Bone marrow (tissue), 2 donors: ENCODE results near the gene RPGR.

Experiments used
- DNase-seq, 2 donors: peaks; one replicate each; lab custom pipeline; 2025; lab: John Stamatoyannopoulos, UW

Gene RPGR

GRCh38 chrX:38327007-38327774 is at the start of gene RPGR:
TSS of gene RPGR (minus strand) at chrX:38327509. CDS start at chrX:38327367, 142 bp downstream.
- DNase-seq = peak; percentile 68 to 81

DNA sequence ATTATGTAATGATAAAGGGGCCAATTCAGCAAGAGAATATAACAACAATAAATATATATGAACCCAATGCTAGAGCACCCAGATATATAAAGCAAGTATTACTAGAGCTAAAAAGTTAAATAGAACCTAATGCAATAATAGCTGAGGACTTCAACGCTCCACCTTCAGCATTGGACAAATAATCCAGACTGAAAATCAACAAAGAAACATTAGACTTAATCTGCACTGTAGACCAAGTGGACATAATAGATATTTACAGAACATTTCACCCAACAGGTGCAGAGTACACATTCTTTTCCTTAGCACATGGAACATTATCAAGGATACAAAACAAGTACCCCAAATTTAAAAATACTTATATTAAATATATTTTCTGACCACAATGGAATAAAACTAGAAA is 49.4 kb upstream of the RPGR start:
- no peak for DNase-seq

GRCh38 chrX:38375891-38376290 is 48.6 kb upstream of the RPGR start:
- DNase-seq = peak in 1 of 2 donors; percentile 2

GRCh38 chrX:38374431-38374830 is 47.1 kb upstream of the RPGR start:
- DNase-seq = no peak

GRCh38 chrX:38371641-38372040 is 44.3 kb upstream of the RPGR start:
- DNase-seq = no peak

DNA sequence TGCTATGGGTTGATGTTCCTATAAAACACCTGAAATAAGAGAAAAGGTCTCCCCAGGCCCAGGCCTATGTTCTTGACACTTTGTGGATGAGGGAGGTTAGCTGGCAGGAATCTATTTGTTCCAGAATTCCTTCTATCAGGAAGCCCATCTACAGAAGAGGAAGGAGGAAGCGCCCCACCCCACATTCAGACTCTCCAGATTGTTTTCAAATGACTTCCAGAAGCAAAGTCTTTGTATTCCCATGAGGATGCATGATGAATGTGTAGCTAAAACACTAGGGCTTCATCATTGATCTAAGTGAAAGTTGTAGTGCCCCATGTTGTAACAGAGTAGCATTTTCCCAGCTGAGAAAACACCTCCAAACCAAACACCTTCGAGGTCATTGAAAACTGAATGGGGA is 41.5 kb upstream of the RPGR start:
- DNase-seq = no peak

DNA sequence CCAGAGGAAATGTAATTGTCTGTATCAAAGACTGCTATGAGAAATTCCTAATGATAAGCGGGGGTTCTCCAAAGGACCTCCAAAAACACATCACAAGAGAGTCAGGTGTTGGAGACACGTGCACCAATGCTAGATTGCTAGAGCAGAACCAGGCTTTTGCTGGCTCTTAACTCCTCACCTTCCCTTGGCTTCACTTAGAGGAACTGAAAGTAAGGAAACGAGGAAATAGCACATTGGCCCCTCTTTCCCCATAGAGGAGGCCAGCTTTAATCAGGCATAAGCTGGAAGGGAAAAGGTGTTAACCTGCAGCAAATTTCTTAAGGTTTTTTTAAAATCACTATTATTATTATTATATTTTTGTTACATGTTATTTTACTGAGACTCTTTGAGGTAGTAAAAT is 38.6 kb upstream of the RPGR start:
- DNase-seq = no peak

DNA sequence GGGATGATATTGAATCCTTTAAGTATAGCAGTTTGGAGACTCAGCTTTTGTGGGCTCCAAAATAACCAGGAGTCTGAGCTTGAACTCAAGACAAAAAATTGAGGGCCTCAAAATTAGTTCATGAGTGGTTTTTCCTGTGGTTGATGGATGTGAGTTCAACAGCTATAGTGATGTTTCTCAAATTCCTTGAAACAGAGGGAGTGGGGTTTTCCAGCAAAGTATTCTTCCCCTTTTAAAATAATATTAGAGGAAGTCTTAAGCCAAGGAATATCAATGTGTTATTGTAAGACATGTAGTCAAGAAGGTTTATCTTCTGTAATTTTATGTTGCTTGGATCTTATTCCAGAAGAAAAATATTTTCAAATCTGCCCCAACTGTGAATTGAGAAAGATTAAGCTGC is 35.7 kb upstream of the RPGR start:
- no peak for DNase-seq

DNA sequence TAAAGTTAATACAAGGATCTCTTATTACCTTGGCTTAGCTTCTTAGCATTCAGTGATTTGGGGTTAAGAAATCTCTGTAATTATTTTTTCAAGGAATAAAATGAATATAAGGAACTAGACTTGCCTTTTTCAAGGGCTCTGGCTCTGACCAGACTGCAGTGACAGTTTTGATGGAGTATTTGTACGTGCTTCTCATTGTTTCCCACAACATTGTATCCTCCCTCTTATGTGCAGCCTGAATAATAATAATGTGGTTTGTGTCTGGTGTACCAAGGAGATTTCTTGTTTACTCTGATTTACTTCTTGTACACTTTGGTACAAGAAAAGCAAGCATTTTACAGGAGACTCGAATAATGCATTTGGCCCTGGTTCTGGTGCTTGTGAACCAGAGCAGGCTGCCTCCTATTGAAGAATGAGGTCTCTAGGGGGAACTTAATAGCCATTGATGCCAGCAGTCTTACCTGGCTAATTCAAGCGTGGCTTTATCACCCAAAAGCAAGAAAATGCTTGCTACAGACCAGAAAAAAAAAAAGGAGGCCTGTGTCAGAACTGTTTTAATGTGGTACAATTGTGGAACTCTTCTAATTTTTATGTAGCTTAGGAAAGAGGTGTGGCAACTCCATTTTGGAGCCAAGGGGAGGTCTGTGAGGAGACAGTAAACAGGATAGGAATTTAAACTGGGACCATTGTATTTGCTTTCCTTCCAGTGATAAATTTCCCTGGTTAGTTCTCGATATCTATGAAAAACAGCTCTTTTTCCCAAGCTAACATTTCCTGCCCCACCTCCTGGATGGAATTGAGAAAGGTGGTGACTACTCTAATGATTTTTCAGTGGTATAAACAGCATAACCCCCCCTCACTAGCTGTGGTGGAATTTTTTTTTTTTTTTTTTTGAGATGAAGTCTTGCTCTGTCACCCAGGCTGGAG is 30.7 kb upstream of the RPGR start:
- no peak for DNase-seq

DNA sequence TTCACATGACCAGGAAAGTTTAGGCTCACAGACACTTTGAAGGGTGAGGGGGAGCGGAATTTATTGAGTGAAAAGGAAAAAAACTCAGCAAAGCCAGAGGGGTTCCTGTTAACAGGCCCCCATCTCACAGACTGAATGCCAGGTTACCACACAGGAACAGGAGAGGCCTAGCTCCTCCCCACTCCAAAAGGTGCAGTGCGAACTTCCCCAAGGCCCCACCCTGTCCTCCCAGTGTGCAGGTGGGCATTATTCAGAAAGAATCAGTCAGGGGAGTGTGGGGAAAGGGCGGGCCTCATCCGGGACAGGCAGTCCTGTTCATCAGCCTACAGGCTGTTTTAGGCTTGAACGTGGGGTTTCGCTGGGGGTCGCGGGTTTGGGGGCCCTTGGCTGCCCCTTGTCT is 29.1 kb upstream of the RPGR start:
- DNase-seq = no peak

DNA sequence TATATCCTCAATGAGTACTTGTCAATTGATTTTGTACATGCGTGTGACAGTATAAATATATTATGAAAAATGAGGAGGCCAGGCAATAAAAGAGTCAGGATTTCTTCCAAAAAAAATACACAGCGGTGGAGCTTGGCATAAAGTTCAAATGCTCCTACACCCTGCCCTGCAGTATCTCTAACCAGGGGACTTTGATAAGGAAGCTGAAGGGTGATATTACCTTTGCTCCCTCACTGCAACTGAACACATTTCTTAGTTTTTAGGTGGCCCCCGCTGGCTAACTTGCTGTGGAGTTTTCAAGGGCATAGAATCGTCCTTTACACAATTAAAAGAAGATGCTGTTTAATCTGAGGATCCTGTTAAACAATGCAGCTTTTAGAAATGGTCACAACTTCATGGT is 25.1 kb upstream of the RPGR start, which contains the start of gene OTC:
Gene OTC, plus strand, starts transcription at position 243 of the 400 bp plus-strand sequence. Its CDS starts 93 bp downstream, at position 336.
- no peak for DNase-seq

DNA sequence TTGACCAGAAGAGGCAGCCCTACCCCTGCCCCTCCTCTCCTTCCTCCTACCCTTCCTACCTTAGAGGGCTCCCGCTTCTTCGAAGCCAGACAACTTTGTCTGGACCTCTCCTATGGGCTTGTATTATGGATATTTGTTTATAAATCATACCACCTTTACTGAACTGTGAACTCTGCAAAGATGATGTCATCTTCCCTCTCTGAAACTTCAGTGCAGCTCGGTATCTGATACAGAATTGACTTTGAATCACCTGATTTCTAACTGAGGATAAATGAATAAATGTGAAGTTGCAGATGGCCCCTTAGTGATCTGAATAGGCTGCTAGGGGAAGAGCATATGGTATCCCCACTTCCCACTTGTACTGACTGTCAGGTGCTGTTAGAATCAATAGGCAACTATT is 24.0 kb upstream of the RPGR start:
- no peak for DNase-seq

GRCh38 chrX:38347136-38347535 is 19.8 kb upstream of the RPGR start:
- DNase-seq = no peak

- DNase-seq = no peak
Measured at GRCh38 chrX:38346150-38346549, 18.8 kb upstream of the RPGR start.

DNA sequence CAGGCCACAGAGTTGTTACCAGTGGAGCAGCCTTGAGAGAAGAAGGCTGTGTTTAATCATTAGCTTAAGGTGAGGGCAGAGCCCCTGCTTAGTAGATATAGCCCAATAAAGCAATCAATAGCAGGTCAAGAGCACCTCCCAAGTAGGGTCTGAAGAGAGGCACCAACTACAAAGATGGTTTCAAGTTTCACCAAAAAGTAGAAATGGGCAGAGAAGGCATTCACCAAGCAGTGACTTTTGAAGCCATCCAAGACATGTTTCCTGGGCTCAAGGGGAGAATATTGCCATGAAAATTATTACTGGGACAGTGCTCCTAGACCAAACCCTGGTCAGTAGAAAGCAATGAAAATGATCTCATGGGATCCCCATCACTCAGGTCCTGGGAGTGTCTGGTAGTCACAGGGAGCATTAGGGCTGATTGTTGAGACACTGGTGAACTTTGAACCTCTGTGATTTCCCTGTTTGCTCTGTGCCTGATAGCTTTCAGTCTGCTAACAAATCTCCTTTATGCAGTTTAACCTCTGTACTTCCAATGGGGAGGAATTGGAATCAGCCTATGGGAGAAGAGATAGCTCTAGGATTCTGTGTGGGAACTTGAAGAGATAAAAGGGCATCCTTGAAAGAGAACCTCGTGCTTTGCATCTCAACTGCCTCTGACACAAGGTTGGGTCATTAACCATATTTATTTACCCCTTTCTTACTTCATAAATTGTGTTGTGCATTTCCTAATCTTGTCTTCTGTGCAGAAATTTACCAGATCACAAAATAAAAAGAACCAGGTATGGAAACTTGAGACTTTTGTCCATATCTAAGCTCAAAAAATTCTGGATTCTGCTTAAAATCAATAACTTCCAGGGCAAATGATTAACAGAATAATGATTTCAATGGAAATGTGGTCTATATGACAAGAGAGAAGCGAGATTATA is 15.8 kb upstream of the RPGR start:
- no peak for DNase-seq

GRCh38 chrX:38341442-38341841 is 14.1 kb upstream of the RPGR start:
- DNase-seq = no peak

DNA sequence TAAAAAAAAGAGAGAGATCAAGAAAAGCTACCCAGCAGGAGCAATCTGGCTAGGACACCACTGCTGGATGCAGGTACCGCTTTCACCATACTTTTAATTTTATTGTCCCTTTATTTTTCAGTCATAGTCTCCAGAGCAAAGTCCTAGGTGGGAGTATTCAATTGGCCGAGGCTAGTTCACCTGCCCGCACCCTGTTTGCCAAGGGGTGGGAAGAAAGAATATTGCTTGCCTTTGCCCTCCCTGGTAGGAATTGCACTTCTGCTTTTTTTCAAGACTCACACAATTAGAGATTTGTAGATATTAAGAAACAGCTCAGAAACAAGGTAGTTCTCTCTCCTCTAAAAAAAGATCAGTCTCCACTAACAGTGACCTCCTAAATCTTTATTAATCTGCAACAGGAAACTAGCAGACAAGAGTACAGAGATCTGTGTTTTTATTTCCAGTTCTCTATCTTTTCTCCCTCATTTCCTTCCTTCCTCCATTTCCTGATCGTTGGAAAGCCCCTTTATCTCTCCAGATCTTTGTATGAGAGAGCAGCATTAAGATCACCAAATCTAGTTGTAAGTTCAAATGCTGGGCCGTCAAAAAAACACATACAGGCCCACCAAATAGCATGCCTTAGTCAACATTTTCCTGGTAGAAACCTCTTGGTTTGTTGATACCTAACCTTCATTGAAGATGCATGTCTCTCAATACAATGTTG is 9.4 kb upstream of the RPGR start:
- DNase-seq = no peak

GRCh38 chrX:38335382-38335781 is 8.1 kb upstream of the RPGR start:
- no peak for DNase-seq

DNA sequence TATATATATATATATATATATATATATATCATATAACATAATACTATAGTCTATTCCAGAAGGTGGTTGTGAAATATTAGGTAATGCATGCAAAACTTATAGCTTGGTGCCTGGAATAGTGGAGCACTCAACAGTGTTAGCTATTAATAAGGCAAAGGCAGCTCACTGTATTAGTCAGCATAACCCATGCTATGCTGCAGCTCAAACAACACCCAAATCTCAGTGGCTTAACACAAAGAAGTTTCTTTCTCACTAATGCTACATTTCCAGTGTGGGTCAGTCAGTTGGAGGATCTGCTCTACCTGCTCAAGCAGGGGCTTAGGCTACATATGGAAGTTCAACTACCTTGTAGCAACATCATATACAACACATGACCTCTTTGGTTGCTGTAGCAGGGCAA is 5.2 kb upstream of the RPGR start:
- DNase-seq = no peak

DNA sequence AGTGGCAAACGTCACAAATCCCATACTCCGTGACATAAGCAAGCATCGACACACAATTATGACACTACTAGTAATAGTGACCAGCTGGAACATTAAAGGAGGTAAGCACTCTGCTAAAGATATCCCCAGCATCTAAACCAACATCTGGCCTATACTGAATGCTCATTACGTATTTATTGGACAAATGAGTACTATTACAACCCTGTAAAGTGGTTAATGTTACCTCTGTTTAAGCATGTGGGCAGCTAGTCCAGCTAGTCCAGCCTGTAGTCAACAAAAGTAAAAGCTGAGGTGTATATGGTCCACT is 419 bp upstream of the RPGR start:
- DNase-seq = no peak

GRCh38 chrX:38326086-38326485 is 1.2 kb downstream of the RPGR start:
- DNase-seq = no peak

- DNase-seq = no peak
Measured at GRCh38 chrX:38320819-38321218, 6.5 kb downstream of the RPGR start.
